Nucleus accumbens (tissue), 56 donors: ENCODE results near the gene SF3A1.

Experiments used
- DNase-seq, 56 donors: peaks; one replicate each; lab custom pipeline; 2025; lab: John Stamatoyannopoulos, UW

SF3A1 gene

DNA sequence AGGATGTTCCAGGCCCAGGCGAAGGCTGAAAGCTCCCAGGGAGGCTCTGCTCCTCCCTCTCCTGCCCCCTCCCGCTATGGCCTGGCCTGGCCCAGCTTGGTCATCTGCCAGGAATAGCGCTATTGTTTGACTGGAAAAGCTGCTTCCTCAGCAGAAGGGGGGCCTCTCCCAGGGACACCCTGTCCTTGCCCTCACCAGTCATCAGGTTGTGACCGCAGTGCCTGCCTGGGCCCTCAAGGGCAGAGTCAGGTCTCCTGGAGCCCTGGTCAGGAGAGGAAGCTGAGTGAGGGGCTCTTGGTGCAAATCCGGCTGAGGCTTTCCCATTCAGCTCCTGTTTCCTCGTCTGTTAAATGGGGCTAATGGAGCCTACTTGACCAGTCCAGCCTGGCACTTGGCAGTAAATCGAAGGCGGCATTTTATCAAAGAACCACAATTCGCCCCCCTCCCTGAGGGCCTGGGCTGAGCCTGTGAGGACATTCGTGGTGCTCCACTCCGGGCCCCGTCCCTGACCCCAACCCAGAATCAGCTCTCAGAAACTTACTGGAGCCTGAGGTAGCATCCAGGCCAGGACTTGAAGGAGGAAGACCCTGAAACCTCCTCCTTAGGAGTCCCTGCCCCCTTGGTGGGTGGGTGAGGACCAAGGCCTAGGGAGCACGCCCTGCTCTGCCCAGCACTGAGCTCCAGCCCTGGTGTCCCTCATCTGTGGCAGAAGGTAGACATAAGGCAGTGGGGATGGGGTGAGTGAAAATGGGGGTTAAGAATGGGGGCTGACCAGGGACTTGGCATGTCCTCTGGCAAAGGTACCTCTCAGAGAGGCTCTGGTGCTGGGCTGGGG lies 65.4 kb downstream of the SF3A1 start:
- peak in 54 of 56 donors; percentile 36 to 89 (median 71) for DNase-seq

DNA sequence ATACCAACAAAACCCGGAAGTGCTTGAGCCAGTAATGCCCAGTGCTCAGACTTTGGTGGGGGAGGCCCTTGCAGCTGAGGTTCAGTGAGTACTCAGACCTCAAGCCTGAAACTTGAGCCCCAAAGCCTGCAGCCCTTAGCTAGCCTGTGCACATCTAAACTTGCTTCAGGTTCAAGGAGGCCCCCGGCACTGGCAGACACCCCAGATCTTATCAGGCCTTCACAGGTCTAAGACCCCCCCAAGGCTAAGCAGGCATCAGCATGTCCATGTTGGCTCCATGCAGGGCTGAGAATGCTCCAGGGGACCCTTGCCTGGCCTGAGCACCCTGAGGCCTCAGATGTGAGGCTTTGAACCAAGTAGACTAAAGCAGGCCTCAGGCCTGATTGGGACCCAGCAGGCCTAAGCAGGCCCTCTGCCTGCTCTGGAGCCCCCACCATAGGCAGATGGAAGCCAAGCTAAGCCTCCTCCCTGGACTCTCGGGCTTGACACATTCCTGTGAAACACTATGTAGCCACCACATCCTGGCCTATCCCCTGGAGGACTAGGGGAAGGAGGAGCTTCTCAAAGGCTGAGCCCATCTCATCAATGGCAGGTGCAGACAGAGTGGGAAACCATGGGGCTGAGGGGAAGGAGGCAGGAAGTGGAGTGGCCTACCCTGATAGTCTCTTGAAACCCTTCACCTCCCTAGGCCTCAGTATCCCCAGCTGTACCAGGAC lies 66.2 kb downstream of the SF3A1 start:
- DNase-seq: peak in 2 of 56 donors; percentile 37 to 51

GRCh38 chr22:30289980-30290313 lies 66.7 kb downstream of the SF3A1 start:
- DNase-seq: no peak

DNA sequence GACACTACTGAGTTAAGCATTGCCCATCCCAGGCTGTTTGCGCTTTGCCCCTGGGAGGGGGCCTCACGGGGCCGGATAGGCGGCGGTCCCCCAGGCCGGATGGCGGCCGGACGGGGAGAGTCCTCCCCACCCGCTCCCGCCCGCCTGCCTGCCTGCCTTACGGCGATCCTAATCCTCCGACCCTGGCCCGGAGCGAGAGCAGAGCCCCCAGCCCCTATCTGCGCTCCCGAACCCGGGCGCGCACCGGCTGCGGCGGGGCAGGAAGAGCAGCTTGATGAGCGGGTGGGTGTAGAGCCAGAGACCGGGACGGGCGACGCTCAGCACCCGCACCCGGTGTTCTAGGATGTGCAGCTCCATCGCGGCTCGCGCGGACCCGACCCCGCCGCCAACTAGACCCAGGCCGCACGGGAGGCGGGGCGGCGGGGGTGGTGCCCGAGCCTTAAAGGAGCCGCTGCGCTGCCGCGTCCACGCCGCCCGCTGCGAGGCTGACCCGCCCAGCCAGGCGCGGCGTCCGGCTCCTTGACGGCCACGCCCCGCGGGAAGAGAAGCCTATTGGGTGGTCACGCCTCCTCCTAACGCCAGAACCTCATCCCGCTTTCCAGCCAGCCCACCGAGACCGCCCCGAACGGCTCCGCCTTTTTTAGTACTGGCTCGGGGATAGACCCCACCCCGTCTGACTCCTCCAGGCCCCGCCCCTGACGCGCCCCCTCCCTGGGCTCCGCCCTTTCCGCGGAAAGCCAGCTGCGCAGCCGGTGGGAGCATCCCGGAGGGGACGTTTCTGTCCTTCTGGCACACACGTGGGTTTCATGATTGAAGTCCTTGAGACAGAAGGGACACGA lies 67.3 kb downstream of the SF3A1 start, which contains the start of gene CASTOR1:
Gene CASTOR1 (minus strand): TSS at position 365 of the 839 bp plus-strand sequence. CDS start 8 bp downstream, at position 357.
- DNase-seq: peak; percentile 62 to 99 (median 95)

DNA sequence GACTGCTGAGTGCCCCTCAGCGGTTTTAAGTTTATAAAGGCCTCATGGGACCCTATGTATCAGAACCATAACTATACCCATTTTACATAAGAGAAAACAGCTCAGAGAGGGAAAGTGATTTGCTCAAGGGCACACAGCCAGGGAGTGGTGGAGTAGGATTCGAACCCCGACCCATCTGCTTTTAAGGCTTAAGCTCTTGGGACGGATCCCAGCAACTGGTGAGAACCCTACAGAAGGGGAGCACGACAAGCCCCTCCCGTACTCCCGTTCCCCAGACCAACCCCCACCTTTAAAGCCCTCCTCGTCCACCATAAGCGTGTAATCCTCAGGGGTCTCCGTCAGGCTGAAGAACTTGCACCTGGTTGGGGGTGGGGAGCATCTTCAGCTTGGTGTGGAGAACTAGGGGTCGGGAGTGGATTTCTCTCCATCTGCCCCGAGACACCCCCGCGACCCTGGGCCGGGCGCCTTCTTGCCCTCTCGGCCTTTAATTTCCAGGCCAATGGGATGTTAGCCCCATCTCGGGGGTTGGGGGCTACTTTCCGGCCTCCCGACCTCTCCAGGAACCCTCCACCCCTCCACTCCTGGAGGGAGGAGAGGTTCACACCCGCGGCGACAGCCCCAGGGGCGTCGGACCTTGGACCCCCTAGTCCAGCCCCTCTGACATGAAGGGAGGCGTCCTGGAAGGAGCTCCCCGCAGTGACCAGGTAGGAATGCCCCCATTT lies 68.1 kb downstream of the SF3A1 start:
- no peak for DNase-seq

DNA sequence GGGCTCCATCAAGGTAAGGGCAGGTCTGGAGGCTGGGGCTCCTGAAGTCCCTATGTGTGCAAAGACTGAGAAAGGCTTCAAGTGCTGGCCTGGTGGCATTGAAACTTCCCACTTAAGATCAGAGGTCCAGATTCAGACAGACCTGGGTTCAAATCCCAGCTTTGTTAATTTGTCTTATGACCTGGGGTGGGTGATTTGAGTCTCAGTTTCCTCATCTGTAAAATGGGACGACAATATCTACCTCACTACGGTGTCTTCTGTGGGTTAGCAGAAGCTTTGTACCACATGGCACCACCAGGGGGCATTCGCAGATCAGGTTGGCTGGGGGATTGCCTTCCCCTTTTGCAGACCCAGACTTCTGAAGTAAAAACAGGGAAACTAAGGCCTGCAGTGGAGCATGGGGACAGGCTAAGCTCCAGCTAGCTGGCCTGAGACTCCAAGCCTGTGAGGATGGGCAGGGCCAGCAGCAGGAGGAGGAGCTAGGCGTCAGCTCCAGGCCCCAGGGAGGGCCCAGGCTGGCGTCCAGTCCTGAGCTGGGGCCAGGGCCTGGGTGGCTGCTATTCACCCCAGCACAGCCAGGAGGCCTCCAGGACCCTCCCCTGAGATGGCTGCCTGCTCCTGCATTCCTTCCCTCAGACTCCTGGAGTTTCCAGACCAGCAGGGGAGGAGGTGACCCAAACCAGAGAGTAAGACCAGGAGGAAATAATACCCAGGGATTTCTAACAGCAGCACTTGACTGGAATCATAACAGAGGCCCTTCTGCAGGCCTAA lies 68.9 kb downstream of the SF3A1 start:
- DNase-seq: peak in 52 of 56 donors; percentile 28 to 91 (median 66)

DNA sequence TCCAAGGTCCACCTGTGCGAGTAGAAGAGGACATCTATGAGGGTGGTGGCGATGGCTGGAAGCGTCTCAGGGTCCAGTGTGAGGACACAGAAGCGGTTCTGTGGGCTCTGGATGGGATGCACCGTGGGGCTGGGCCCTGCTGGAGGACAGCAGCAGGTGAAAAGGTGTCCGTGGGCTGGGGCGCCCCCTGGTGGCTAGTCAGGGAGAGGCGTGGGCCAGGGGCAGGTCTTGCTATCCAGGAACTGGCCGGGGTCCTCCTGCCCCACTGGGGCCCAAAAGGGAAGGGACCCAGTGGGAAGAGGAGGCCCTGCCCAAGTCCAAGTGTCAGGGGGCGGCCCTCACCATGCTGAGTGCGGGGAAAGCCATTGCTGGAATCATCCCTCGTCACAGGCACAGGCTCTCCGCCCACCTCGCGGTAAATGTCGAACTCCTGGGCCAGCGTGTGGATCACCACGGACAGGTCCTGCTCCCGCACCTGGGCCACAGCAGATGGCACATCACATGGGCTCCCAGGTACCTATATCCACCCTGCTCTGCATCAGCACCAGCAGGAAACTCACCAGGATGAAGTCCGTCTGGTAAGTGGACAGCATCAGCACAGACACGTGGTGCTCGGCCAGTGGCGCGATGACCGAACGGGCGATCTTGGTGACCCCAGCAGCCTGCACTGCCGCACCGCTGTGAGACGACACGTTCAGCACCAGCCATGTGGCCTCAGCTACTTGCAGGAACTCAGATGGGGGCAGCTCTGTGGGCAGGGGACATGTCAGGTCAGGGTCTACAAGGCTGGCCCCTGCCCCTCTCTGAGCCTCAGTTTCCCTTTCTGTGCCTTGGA lies 69.7 kb downstream of the SF3A1 start:
- peak in 27 of 56 donors; percentile 12 to 70 (median 22) for DNase-seq

- DNase-seq: no peak
Observed at GRCh38 chr22:30286331-30286730, 70.4 kb downstream of the SF3A1 start.

- no peak for DNase-seq
Observed at GRCh38 chr22:30285846-30286200, 70.9 kb downstream of the SF3A1 start.

DNA sequence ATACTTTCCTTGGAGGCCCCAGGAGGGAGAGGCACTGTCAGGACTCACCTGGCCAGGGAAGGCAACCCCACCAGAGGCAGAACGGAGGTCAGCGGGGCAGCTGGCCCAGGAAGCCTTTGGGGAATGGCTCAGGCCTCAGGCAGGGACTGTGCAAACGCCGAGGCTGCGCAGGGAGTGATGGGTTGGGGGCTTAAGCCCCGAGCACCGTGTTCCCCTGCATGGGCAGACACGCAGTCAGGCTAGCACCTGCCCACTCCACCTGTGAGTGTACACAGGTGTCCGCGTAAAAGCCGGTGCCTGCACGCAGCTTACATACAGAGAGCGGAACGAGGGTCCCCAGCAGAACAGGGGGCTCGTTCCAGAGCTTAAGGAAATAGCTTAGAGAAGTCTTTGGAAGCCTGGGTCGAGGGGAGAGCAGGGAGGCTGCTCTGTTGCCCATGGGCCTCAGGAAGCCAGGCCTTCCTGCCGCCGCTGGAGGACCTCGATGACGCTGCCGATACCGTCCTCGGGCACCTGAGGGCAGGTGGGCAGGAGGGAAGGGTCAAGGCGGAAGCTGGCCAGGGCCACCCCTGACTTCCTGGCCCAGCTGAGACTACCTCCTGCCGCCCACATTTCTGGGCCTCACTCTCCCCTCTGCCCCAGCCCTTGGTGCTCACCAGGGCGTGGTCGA lies 71.4 kb downstream of the SF3A1 start:
- DNase-seq: no peak

GRCh38 chr22:30284666-30285065 lies 72.0 kb downstream of the SF3A1 start:
- no peak for DNase-seq

GRCh38 chr22:30284172-30284571 lies 72.5 kb downstream of the SF3A1 start:
- DNase-seq: no peak

DNA sequence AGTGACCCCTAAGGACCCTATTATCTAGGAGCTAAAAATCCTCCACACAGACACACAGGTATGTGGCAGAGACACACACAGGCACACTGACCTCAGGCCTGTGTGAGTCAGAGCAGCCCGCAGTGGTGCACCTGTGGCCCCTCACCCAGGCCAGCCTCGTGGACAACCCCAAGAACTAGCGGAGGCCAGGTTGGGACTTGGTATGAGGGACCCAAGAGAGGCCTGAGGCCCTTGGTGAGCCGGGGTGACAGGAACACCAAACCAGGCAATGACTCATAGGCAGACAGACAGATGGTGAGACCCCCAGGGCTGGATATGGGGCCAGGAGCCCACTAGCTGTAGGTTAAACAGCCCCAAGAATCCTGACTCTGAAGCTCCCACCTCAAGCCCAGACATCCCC lies 73.4 kb downstream of the SF3A1 start:
- DNase-seq: no peak

DNA sequence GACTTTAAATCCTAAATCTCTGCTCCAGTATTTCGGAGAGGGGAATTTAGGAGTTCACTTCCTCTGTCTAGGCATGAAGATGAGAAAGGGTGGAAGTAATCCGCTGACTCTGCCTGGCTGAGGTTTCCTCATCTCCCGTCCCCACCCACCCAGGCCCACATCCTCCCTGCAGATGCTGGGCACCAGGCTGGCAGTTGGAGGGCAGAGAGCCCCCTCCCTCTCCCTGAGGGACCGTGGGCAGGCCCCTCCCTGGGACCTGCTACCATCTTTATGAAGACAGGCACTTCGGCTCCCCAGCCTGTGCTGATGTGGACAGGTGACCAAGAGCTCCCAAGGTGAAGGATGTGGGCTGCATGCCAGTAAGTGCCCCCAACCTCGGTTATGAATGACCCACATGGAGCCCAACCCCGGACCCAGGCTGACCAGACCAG lies 74.1 kb downstream of the SF3A1 start:
- no peak for DNase-seq
